ENCODE measurements around the gene CACNG4.
A peak's percentile ranks its signal among the peaks of the same experiment; 100 is the strongest.
"Not testable (repeated sequence)": the region's sequence is repeated elsewhere in the genome, so short reads cannot be mapped to it uniquely, and the experiment has no call there.

Gene CACNG4

DNA sequence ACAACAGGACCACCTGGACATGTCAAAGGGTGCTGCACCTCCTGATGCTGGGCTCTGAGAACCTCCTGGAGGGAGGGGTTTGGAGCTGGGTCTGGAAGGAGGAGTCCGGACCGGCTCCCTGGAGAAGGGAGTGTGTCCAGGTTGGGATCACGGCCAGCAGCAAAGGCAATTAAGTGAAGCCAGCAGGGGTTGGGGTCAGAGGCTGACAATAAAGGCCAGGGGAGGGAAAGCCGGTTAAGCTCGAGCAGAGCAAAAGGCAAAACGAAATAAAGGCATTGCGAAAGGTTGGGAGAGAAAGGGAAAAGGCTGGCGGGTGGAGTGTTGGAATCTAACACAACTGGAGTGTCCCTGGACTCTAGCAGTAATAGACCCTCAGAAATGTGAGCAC, 992 bp upstream of the CACNG4 start:
- FAIRE-seq: peak; percentile 13
- DNase-seq (ENCODE audit: low spot score): no peak

GRCh38 chr17:66964930-66965800, 658 bp downstream of the CACNG4 start:
- DNase-seq (ENCODE audit: low spot score): no peak
- no peak for FAIRE-seq

- FAIRE-seq: no peak
Measured at GRCh38 chr17:66965801-66966262, 1.3 kb downstream of the CACNG4 start.

GRCh38 chr17:66966298-66966697, 1.8 kb downstream of the CACNG4 start:
- no peak for DNase-seq (ENCODE audit: low spot score)
- FAIRE-seq: no peak

More at GRCh38 chr17:66965801-66966262, 1.3 kb downstream of the CACNG4 start:
- no peak for DNase-seq (ENCODE audit: low spot score)

GRCh38 chr17:66966704-66967418, 2.4 kb downstream of the CACNG4 start:
- DNase-seq (ENCODE audit: low spot score) (no peak), FAIRE-seq (no peak)

DNA sequence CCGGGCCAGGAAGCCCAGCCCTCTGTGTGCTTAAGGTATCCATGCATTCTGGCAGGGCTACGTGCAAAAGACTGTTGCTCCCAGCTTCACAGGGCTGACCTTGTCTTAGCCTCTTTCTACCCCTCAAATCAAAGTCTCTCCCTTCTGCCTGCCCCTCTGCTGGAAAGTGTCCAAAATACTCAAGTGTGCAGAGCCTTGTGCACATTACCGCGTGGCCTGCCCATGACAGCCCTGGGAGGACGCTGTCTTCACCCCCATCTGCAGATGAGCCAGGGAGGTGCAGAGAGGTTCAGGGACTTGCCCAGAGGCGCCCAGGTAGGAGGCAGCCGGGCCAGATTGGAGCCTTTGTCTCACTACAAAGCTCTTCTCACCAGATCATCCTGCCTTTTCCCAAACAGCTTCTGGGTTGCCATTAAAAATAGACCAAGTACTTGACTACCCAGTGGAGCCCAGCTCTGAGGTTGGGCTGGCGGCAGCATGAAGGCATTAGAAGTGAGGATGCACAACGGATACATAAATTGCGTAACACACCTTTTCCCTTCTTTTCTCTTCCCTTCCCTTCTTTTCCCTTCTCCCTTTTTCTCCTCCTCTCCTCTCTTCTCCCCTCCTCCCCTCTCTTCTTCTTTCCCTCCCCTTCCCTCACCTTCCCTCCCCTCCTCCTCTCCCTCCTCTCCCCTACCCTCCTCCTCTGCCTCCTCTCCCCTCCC, 3.5 kb downstream of the CACNG4 start:
- no peak for DNase-seq (ENCODE audit: low spot score)
- FAIRE-seq: no peak

- DNase-seq (ENCODE audit: low spot score) (no peak), FAIRE-seq (no peak)
Measured at GRCh38 chr17:66968916-66969315, 4.4 kb downstream of the CACNG4 start.

GRCh38 chr17:66970140-66970539, 5.6 kb downstream of the CACNG4 start:
- DNase-seq (ENCODE audit: low spot score) (no peak), FAIRE-seq (no peak)

- no peak for DNase-seq (ENCODE audit: low spot score)
- no peak for FAIRE-seq
Measured at GRCh38 chr17:66970797-66971196, 6.3 kb downstream of the CACNG4 start.

DNA sequence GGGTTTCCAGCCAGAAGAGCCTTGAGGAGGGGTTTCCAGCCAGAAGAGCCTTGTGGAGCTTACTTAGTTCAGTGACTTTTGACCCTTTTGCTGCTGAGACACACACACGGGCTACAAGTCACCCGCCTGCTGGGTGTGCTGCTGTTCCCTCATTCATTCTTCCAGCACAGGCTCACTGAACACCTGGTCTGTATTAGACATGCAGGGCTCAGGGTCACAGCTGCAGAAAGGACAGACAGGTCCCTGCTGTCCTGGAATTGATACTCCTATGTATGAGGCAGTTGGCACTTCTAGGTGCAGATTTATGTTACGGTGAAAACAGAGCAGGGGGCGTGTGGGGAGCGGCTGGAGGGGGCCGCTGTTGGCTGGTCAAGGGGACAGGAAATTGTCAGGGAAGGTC, 6.8 kb downstream of the CACNG4 start:
- DNase-seq (ENCODE audit: low spot score) (no peak), FAIRE-seq (no peak)

DNA sequence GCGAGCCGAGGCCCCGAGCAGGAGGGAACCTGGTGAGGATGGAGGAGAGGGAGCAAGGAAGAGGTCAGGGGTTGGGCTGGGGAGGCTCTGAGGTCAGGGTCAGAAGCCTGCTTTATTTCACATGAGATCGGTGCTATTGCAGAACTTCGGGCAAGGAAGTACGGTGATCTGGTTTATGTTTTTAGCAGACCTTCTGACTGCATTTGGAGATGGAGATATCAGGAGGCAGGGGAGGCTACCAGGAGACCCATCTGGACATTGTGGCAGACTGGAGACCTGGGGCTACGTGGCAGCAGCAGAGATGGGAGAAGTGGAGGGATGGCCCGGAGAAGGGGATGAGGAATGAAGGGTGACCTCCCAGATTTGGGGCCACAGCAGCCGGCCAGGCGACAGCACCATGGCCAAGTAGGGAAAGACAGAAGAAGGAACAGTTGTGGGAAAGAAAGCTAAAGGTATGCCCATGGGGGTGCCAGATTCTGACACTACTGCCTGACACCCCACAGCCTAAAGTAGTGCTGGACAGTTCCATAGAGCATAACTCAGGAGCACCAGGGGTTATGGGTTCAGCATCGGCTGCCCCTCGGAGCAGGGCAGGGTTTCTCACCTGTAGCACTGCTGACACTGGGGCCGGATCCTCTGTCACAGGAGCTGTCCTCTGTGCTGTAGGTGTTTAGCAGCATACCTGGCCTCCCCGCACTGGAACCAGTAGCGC, 7.4 kb downstream of the CACNG4 start:
- FAIRE-seq (peak; percentile 63), DNase-seq (ENCODE audit: low spot score) (no peak)

DNA sequence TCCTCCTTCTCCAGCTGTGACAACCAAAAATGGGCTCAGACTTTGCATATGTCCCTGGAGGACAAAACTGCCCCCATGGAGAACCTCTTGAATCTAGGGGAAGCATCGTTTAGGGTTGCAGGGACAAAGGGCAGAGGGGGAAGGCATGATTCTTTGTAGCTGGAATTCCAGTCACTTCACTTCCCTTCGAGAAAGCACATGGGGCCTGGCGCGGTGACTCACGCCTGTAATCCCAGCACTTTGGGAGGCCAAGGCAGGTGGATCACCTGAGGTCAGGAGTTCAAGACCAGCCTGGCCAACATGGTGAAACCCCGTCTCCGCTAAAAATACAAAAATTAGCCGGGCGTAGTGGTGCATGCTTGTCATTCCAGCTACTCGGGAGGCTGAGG, 7.9 kb downstream of the CACNG4 start:
- FAIRE-seq; DNase-seq (ENCODE audit: low spot score): not testable (repeated sequence)

- DNase-seq (ENCODE audit: low spot score) (no peak), FAIRE-seq (no peak)
Measured at GRCh38 chr17:66975188-66975587, 10.7 kb downstream of the CACNG4 start.

GRCh38 chr17:66975614-66976378, 11.3 kb downstream of the CACNG4 start:
- DNase-seq (ENCODE audit: low spot score) (peak; percentile 52), FAIRE-seq (no peak)

- no peak for DNase-seq (ENCODE audit: low spot score)
- FAIRE-seq: peak; percentile 9
Measured at GRCh38 chr17:66976379-66976663, 11.8 kb downstream of the CACNG4 start.

DNA sequence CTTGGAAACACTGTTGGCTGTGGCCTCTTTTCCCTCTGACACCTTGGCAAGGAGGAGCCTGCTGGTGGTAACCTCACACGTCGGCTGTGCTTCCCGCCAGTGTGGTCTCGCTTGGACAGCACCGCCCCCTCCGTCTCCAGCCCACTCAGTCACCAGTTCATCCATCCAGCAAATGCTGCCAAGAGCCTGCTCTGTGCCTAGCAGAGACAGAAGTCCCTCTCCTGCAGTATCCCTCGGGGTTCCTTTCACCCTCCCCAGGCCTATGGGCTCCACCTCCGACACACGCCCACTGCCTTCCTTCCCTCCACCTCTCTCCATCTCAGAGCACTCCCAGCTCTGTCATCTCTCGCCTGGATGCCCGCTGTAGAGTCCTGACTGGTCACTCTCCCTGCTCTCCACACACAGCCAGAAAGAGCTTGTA, 12.3 kb downstream of the CACNG4 start:
- no peak for DNase-seq (ENCODE audit: low spot score)
- FAIRE-seq: peak; percentile 40

DNA sequence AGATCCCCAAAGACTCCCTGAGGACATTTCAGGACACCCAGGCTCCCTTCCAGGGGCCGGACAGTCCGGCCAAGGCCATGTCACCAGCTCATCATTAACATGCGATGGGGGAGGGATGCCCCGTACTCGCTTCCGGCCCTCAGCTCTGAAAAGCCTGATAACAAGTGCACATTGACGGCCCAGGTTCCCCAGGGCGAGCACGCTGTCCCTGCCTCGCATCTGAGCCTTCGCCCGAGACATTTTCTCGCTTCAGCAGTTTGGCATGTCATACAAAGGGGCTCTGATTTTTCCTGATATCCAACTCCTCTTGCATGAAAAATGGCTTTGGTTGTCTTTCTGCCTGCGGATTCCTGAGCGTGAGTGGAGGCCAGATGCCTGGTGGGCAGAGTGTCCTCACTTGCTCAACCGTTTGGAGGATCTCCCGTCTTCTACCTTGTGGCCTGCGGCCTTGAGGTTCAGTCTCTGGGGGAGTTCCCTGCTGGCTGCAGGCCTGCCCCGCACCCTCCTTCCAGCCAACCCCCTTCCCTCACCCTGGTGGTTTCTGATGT, 14.1 kb downstream of the CACNG4 start:
- FAIRE-seq (peak; percentile 23), DNase-seq (ENCODE audit: low spot score) (no peak)

DNA sequence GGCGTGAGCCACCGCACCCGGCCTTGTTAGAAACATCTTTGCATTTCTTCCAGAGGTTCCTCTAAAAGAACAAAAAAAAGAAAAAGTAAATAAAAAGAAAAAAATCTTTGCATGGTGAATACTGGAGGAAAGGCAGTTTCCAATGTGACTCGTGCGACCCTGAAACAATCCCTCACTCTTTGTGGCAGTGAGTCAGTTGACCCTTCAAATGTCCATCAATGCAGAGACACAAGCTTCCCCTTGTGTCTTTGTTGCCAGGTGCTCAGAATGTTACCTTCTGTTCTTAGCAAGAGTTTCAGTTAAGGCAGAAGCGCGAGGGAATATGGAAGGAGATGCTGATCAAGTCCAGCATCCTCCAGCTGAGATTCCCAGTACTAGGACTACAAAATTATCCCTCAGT, 16.4 kb downstream of the CACNG4 start:
- FAIRE-seq: no peak
- no peak for DNase-seq (ENCODE audit: low spot score)

- no peak for FAIRE-seq
Measured at GRCh38 chr17:66981983-66982508, 17.5 kb downstream of the CACNG4 start.

GRCh38 chr17:66983414-66984021, 19.0 kb downstream of the CACNG4 start:
- peak; percentile 59 for DNase-seq (ENCODE audit: low spot score)
- FAIRE-seq: no peak

More at GRCh38 chr17:66981983-66982508, 17.5 kb downstream of the CACNG4 start:
- no peak for DNase-seq (ENCODE audit: low spot score)

Data from urothelium cell line (cell line).